Measurements from ENCODE around the gene MAP3K7CL. TPM values are rescaled to one million over a fixed set of nuclear protein-coding genes. Genes with fewer than 3 reads are reported as not detected.

The MAP3K7CL gene
- total RNA-seq, 1 donor from 2014 or later, result 0.13 TPM

GRCh38 chr21:29196670-29197191 lies 66.3 kb downstream of the MAP3K7CL start:
- peaks cover 15% of the 10 kb centered on the region for H3K4me1 Mint-ChIP-seq
- H3K36me3 Mint-ChIP-seq, result peaks cover 4% of the 10 kb centered on the region
- TF ChIP-seq CTCF (IDR thresholded peaks at IDR 0.05; ENCODE audit: unreplicated experiment), result no peak
- H3K4me3 Mint-ChIP-seq, result no peak overlapping the region
- DNase-seq (ENCODE audit: low spot score in 2 of 2, unreplicated experiment in 2 of 2), result no peak
- H3K27me3 Mint-ChIP-seq (ENCODE audit: low read depth), result no peaks in the 10 kb centered on the region
- no peak overlapping the region for H3K27ac Mint-ChIP-seq
- peaks cover 31% of the 10 kb centered on the region for H3K9me3 Mint-ChIP-seq

- Mint-ChIP-seq H3K27ac (no peak overlapping the region), H3K27me3 (ENCODE audit: low read depth) (no peaks in the 10 kb centered on the region), H3K9me3 (peaks cover 45% of the 10 kb centered on the region), H3K4me1 (no peaks in the 10 kb centered on the region), H3K36me3 (peaks cover 4% of the 10 kb centered on the region), H3K4me3 (no peak overlapping the region)
- DNase-seq (ENCODE audit: low spot score in 2 of 2, unreplicated experiment in 2 of 2), result no peak
- TF ChIP-seq CTCF (IDR thresholded peaks at IDR 0.05; ENCODE audit: unreplicated experiment), result no peak
These were observed 70.7 kb downstream of the MAP3K7CL start for GRCh38 chr21:29201186-29201585.

GRCh38 chr21:29205009-29205408 lies 74.6 kb downstream of the MAP3K7CL start:
- Mint-ChIP-seq H3K36me3 (peaks cover 3% of the 10 kb centered on the region), H3K4me1 (peaks cover 9% of the 10 kb centered on the region), H3K4me3 (no peak overlapping the region), H3K27ac (no peak overlapping the region), H3K9me3 (peaks cover 29% of the 10 kb centered on the region), H3K27me3 (ENCODE audit: low read depth) (no peaks in the 10 kb centered on the region)
- TF ChIP-seq CTCF (IDR thresholded peaks at IDR 0.05; ENCODE audit: unreplicated experiment), result no peak
- no peak for DNase-seq (ENCODE audit: low spot score in 2 of 2, unreplicated experiment in 2 of 2)

- no peaks in the 10 kb centered on the region for H3K36me3 Mint-ChIP-seq
- no peak for TF ChIP-seq CTCF (IDR thresholded peaks at IDR 0.05; ENCODE audit: unreplicated experiment)
These were observed 75.5 kb downstream of the MAP3K7CL start for GRCh38 chr21:29205988-29206387.

GRCh38 chr21:29206445-29206844 lies 76.0 kb downstream of the MAP3K7CL start:
- no peak overlapping the region for H3K4me3 Mint-ChIP-seq

More at GRCh38 chr21:29205988-29206387, 75.5 kb downstream of the MAP3K7CL start:
- Mint-ChIP-seq H3K27me3 (ENCODE audit: low read depth) (no peaks in the 10 kb centered on the region), H3K27ac (no peak overlapping the region), H3K4me3 (no peak overlapping the region), H3K9me3 (peaks cover 24% of the 10 kb centered on the region), H3K4me1 (peaks cover 9% of the 10 kb centered on the region)
- DNase-seq (ENCODE audit: low spot score in 2 of 2, unreplicated experiment in 2 of 2), result no peak

More at GRCh38 chr21:29206445-29206844, 76.0 kb downstream of the MAP3K7CL start:
- Mint-ChIP-seq H3K9me3 (peaks cover 23% of the 10 kb centered on the region), H3K36me3 (no peaks in the 10 kb centered on the region), H3K27ac (no peak overlapping the region), H3K27me3 (ENCODE audit: low read depth) (no peaks in the 10 kb centered on the region), H3K4me1 (peaks cover 9% of the 10 kb centered on the region)
- DNase-seq (ENCODE audit: low spot score in 2 of 2, unreplicated experiment in 2 of 2), result no peak
- no peak for TF ChIP-seq CTCF (IDR thresholded peaks at IDR 0.05; ENCODE audit: unreplicated experiment)
